ENCODE data around the gene CTSL.
"Not testable (repeated sequence)": the region's sequence is repeated elsewhere in the genome, so short reads cannot be mapped to it uniquely, and the experiment has no call there.

Gene CTSL

GRCh38 chr9:87722393-87723088 is 3.4 kb upstream of the CTSL start:
- FAIRE-seq: no peak

GRCh38 chr9:87725356-87725899 is 491 bp upstream of the CTSL start:
- FAIRE-seq: no peak

- FAIRE-seq: no peak
Observed at GRCh38 chr9:87729246-87729645, 3.3 kb downstream of the CTSL start.

- FAIRE-seq: no peak
Observed at GRCh38 chr9:87731321-87731720, 5.4 kb downstream of the CTSL start.

- FAIRE-seq: no peak
Observed at GRCh38 chr9:87732344-87732743, 6.4 kb downstream of the CTSL start.

- FAIRE-seq: no peak
Observed at GRCh38 chr9:87732756-87733155, 6.8 kb downstream of the CTSL start.

GRCh38 chr9:87733273-87734052 is 7.5 kb downstream of the CTSL start:
- no peak for FAIRE-seq

- FAIRE-seq: no peak
Observed at GRCh38 chr9:87734106-87734505, 8.2 kb downstream of the CTSL start.

GRCh38 chr9:87739546-87739945 is 13.6 kb downstream of the CTSL start:
- no peak for FAIRE-seq

GRCh38 chr9:87740209-87740608 is 14.3 kb downstream of the CTSL start:
- FAIRE-seq: no peak

- FAIRE-seq: no peak
Observed at GRCh38 chr9:87741326-87741725, 15.4 kb downstream of the CTSL start.

- no peak for FAIRE-seq
Observed at GRCh38 chr9:87741891-87742290, 16.0 kb downstream of the CTSL start.

GRCh38 chr9:87742813-87743428 is 17.0 kb downstream of the CTSL start:
- FAIRE-seq: no peak

- FAIRE-seq: not testable (repeated sequence)
Observed at GRCh38 chr9:87744247-87744646, 18.3 kb downstream of the CTSL start.

GRCh38 chr9:87746186-87746585 is 20.3 kb downstream of the CTSL start:
- no peak for FAIRE-seq

GRCh38 chr9:87748881-87749280 is 23.0 kb downstream of the CTSL start:
- FAIRE-seq: no peak

GRCh38 chr9:87749335-87750035 is 23.6 kb downstream of the CTSL start:
- no peak for FAIRE-seq

- FAIRE-seq: no peak
Observed at GRCh38 chr9:87750726-87751125, 24.8 kb downstream of the CTSL start.

- FAIRE-seq: no peak
Observed at GRCh38 chr9:87751423-87751822, 25.5 kb downstream of the CTSL start.

GRCh38 chr9:87751868-87752267 is 25.9 kb downstream of the CTSL start:
- FAIRE-seq: no peak

GRCh38 chr9:87753313-87753712 is 27.4 kb downstream of the CTSL start:
- FAIRE-seq: no peak

GRCh38 chr9:87758330-87758729 is 32.4 kb downstream of the CTSL start:
- FAIRE-seq: not testable (repeated sequence)

- FAIRE-seq: not testable (repeated sequence)
Observed at GRCh38 chr9:87759980-87760379, 34.1 kb downstream of the CTSL start.
